ENCODE results near the gene TRPM1. TPM values are rescaled to one million over a fixed set of nuclear protein-coding genes. Genes with fewer than 3 reads are reported as not detected.

The TRPM1 gene
- total RNA-seq, 3 donors from 2014 or later: not detected

DNA sequence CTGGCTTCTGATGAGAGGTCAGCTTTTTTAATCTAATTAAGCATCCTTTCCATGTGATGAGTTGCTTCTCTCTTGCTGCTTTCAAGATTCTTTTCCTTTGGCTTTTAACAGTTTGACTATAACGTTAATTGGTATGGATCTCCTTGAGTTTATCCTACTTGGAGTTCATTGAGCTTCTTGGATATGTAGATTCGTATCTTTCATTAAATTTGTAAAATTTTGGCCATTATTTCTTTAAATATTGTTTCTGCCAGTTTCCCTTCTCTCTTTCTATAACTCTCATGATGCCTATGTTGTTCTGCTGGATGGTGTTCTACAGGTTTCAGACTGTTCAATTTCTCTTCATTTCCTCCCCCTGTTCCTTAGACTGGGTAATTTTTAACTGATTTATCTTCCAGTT is 89.1 kb downstream of the TRPM1 start:
- H3K4me1 ChIP-seq: no peaks in the 10 kb centered on the region
- no peak for DNase-seq (ENCODE audit: low spot score in 2 of 2)
- no peaks in the 10 kb centered on the region for H3K36me3 ChIP-seq
- H3K27ac ChIP-seq: no peak overlapping the region
- no peak overlapping the region for H3K4me3 ChIP-seq
- peaks cover 16 to 26% of the 10 kb centered on the region in 2 donors for H3K9me3 ChIP-seq
- intact Hi-C loops (cut with DNase I; ENCODE audit: low total_unique reads): no loop called here
- no peaks in the 10 kb centered on the region for H3K27me3 ChIP-seq
- no peak for TF ChIP-seq POLR2A (IDR thresholded peaks at IDR 0.05)
- no peak for TF ChIP-seq CTCF (IDR thresholded peaks at IDR 0.05)
- TF ChIP-seq POLR2AphosphoS5 (IDR thresholded peaks at IDR 0.05): no peak

DNA sequence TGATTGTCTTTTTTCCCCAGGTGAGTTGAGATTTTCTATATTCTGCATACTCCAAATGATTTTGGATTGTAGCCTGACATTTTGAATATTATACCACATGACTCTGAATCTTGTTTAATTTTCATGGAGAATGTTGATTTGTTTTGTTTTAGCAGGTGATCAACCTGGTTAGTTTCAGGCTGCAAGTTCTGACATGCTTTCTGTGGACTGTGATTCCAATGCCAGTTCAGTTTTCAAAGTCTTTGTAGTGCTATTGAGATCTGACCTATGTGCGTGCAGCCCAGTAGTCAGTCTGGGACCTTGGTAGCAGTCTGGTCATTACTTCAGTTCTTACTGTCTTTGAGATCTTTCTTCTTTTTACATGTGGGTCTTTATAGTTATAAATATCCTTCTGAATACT is 91.5 kb downstream of the TRPM1 start:
- H3K9me3 ChIP-seq: peaks cover 16 to 26% of the 10 kb centered on the region in 2 donors
- no peak overlapping the region for H3K27ac ChIP-seq
- intact Hi-C loops (cut with DNase I; ENCODE audit: low total_unique reads): no loop called here
- TF ChIP-seq POLR2AphosphoS5 (IDR thresholded peaks at IDR 0.05): no peak
- no peak for DNase-seq (ENCODE audit: low spot score in 2 of 2)
- no peak overlapping the region for H3K4me3 ChIP-seq
- H3K4me1 ChIP-seq: no peaks in the 10 kb centered on the region
- no peaks in the 10 kb centered on the region for H3K27me3 ChIP-seq
- H3K36me3 ChIP-seq: no peaks in the 10 kb centered on the region

DNA sequence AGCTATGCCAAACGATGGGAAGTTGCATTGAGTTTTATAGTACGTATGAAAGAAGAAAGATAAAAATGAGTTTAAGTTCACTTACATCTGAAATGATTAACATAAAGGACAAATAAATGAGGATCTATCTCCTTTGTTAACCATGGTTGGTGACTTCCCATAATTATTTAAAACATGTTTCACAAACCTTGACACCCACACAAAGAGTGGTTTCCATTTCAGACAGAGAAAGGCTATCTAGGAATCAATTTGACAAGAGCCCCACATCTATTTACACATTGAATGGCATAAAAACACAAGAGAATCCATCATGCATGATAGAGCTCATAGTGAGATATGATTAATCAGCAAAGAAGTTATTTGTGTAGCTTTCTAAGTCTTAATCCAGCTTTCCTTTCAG is 95.9 kb downstream of the TRPM1 start:
- no peak for DNase-seq (ENCODE audit: low spot score in 2 of 2)
- H3K9me3 ChIP-seq: no peaks in the 10 kb centered on the region
- H3K27ac ChIP-seq: no peak overlapping the region
- TF ChIP-seq POLR2A (IDR thresholded peaks at IDR 0.05): no peak
- no peak for TF ChIP-seq POLR2AphosphoS5 (IDR thresholded peaks at IDR 0.05)
- no peak for TF ChIP-seq CTCF (IDR thresholded peaks at IDR 0.05)
- no peaks in the 10 kb centered on the region for H3K4me1 ChIP-seq
- no peak overlapping the region for H3K4me3 ChIP-seq
- intact Hi-C loops (cut with DNase I; ENCODE audit: low total_unique reads): no loop called here
- H3K27me3 ChIP-seq: no peaks in the 10 kb centered on the region
- no peaks in the 10 kb centered on the region for H3K36me3 ChIP-seq

DNA sequence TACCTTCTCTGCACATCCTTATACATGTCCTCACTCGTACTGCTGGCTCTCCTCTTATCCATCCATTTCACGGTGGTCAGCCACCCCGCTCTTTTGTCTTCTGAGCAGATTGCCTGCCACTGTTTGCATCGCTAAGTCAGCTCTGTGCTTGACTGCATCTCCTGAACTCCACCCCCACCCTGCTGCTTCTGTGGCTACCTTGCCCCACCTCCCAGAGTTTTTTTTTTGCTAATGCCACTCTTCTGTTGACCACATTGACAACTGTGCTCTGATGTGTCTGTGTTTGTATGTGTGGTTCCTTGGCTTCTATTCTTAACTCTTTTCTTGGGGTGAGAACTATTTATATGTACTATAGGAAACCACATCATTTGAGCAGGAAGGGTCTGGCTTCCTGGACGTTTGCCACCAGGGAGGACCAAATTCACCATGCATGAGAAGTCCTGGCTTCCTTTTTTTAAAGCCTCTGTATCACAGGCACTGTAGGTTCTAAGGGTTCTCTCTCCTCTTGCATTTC is 97.2 kb downstream of the TRPM1 start:
- Histone ChIP-seq H3K27me3 (no peaks in the 10 kb centered on the region), H3K4me1 (no peaks in the 10 kb centered on the region), H3K36me3 (no peaks in the 10 kb centered on the region), H3K27ac (no peak overlapping the region), H3K4me3 (no peak overlapping the region), H3K9me3 (no peaks in the 10 kb centered on the region)
- intact Hi-C loops (cut with DNase I; ENCODE audit: low total_unique reads): no loop called here
- no peak for DNase-seq (ENCODE audit: low spot score in 2 of 2)
- TF ChIP-seq POLR2AphosphoS5 (IDR thresholded peaks at IDR 0.05) (no peak), POLR2A (IDR thresholded peaks at IDR 0.05) (no peak), CTCF (IDR thresholded peaks at IDR 0.05) (no peak)

DNA sequence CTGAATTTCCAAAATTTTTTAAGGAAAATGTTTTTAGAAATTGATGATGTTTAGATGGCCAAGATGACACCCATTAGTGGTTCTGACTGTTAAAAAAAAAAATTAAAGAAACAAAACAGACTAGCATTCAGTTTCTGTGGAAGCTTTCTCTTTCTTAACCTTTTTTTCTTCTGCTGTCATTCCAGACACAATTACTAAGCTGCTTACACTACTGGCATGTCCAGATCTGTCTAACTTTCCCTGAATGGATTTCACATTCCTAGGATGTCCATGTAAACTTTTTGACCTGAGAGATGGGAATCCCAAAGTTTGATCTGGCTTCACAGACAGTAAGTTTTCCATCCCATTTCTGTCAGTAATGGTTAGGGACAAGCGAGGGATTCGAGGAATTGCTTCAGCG is 99.8 kb downstream of the TRPM1 start:
- DNase-seq (ENCODE audit: low spot score in 2 of 2): no peak
- TF ChIP-seq CTCF (IDR thresholded peaks at IDR 0.05): no peak
- no peak for TF ChIP-seq POLR2AphosphoS5 (IDR thresholded peaks at IDR 0.05)
- no peak for TF ChIP-seq POLR2A (IDR thresholded peaks at IDR 0.05)
- H3K27me3 ChIP-seq: no peaks in the 10 kb centered on the region
- H3K4me3 ChIP-seq: no peak overlapping the region
- intact Hi-C loops (cut with DNase I; ENCODE audit: low total_unique reads): no loop called here
- no peak overlapping the region for H3K27ac ChIP-seq
- H3K36me3 ChIP-seq: no peaks in the 10 kb centered on the region
- no peaks in the 10 kb centered on the region for H3K9me3 ChIP-seq
- H3K4me1 ChIP-seq: no peaks in the 10 kb centered on the region

- no peaks in the 10 kb centered on the region for H3K27me3 ChIP-seq
- H3K9me3 ChIP-seq: no peaks in the 10 kb centered on the region
- H3K4me1 ChIP-seq: no peaks in the 10 kb centered on the region
- TF ChIP-seq POLR2A (IDR thresholded peaks at IDR 0.05): no peak
- no peak for TF ChIP-seq POLR2AphosphoS5 (IDR thresholded peaks at IDR 0.05)
- TF ChIP-seq CTCF (IDR thresholded peaks at IDR 0.05): no peak
- DNase-seq (ENCODE audit: low spot score in 2 of 2): no peak
- H3K27ac ChIP-seq: no peak overlapping the region
- H3K36me3 ChIP-seq: no peaks in the 10 kb centered on the region
- no peak overlapping the region for H3K4me3 ChIP-seq
- intact Hi-C loops (cut with DNase I; ENCODE audit: low total_unique reads): no loop called here
These were observed 101.8 kb downstream of the TRPM1 start for GRCh38 chr15:30999729-31000128.
